GM18873 (cell line): ENCODE measurements around the gene COMTD1.
"Not testable (repeated sequence)": the region's sequence is repeated elsewhere in the genome, so short reads cannot be mapped to it uniquely, and the experiment has no call there.

ENCODE experiments used
- ATAC-seq: cut with Tn5 transposase; IDR thresholded peaks from one replicate; pipeline ENCODE4 v1.9.1; 2021; ENCODE audit warnings: mild to moderate bottlenecking, moderate library complexity, moderate number of reproducible peaks; ENCODE audit not compliant: unreplicated experiment, low FRiP score

The COMTD1 gene

GRCh38 chr10:75226095-75226494, 9.7 kb downstream of the COMTD1 start:
- no peak for ATAC-seq

GRCh38 chr10:75223507-75223906, 12.2 kb downstream of the COMTD1 start:
- no peak for ATAC-seq

GRCh38 chr10:75221492-75221891, 14.3 kb downstream of the COMTD1 start:
- not testable (repeated sequence) for ATAC-seq

- ATAC-seq: no peak
Measured at GRCh38 chr10:75220274-75220673, 15.5 kb downstream of the COMTD1 start.

- no peak for ATAC-seq
Measured at GRCh38 chr10:75212343-75212742, 23.4 kb downstream of the COMTD1 start.

GRCh38 chr10:75211007-75211691, 24.6 kb downstream of the COMTD1 start:
- ATAC-seq: peak; percentile 7

- ATAC-seq: peak; percentile 76
Measured at GRCh38 chr10:75210282-75211006, 25.3 kb downstream of the COMTD1 start, which contains the start of gene VDAC2. Gene VDAC2 (plus strand): TSS chr10:75210796. CDS start chr10:75211159, 363 bp downstream.

GRCh38 chr10:75209921-75210281, 25.9 kb downstream of the COMTD1 start:
- peak; percentile 32 for ATAC-seq

- peak; percentile 2 for ATAC-seq
Measured at GRCh38 chr10:75209086-75209920, 26.5 kb downstream of the COMTD1 start.

- ATAC-seq: no peak
Measured at GRCh38 chr10:75208181-75208580, 27.6 kb downstream of the COMTD1 start.

- no peak for ATAC-seq
Measured at GRCh38 chr10:75207857-75208144, 28.0 kb downstream of the COMTD1 start.

- no peak for ATAC-seq
Measured at GRCh38 chr10:75207079-75207856, 28.5 kb downstream of the COMTD1 start.

- ATAC-seq: not testable (repeated sequence)
Measured at GRCh38 chr10:75206638-75207037, 29.1 kb downstream of the COMTD1 start.

GRCh38 chr10:75205908-75206307, 29.8 kb downstream of the COMTD1 start:
- no peak for ATAC-seq

- ATAC-seq: no peak
Measured at GRCh38 chr10:75203724-75204123, 32.0 kb downstream of the COMTD1 start.

GRCh38 chr10:75203046-75203620, 32.6 kb downstream of the COMTD1 start:
- not testable (repeated sequence) for ATAC-seq

- no peak for ATAC-seq
Measured at GRCh38 chr10:75202321-75203045, 33.3 kb downstream of the COMTD1 start.

GRCh38 chr10:75201793-75202307, 33.9 kb downstream of the COMTD1 start:
- no peak for ATAC-seq

- not testable (repeated sequence) for ATAC-seq
Measured at GRCh38 chr10:75199949-75200348, 35.8 kb downstream of the COMTD1 start.
